Measurements from ENCODE around the gene NUMA1. TPM values are rescaled to one million over a fixed set of nuclear protein-coding genes. Genes with fewer than 3 reads are reported as not detected.

Gene NUMA1
- total RNA-seq, 2 experiments from 2014 or later = 148 to 159 TPM

- intact Hi-C loops (cut with micrococcal nuclease; ENCODE audit: unreplicated experiment) = no loop called here
- Histone ChIP-seq H3K4me1 (ENCODE audit: insufficient read depth, low read length, poor library complexity, severe bottlenecking) (peaks cover 17% of the 10 kb centered on the region), H3K79me2 (ENCODE audit: insufficient read depth, low read depth, low read length) (no peaks in the 10 kb centered on the region), H3K36me3 (ENCODE audit: insufficient read depth, low read length) (peaks cover 64% of the 10 kb centered on the region), H3K27ac (ENCODE audit: low read depth, low read length, poor library complexity, severe bottlenecking) (no peak overlapping the region), H4K20me1 (ENCODE audit: insufficient read depth, low read length) (no peaks in the 10 kb centered on the region), H3K9me3 (ENCODE audit: low read length) (no peaks in the 10 kb centered on the region), H2AFZ (ENCODE audit: low read length) (no peak overlapping the region), H3K4me2 (ENCODE audit: low read length) (no peak overlapping the region), H3K9me2 (ENCODE audit: insufficient read depth, low read length) (no peaks in the 10 kb centered on the region), H3K4me3 (ENCODE audit: low read depth, low read length, poor library complexity, severe bottlenecking) (no peak overlapping the region)
- ChIA-PET POLR2A (no interaction called here), CTCF (ENCODE audit: unreplicated experiment) (interaction anchor here (0.6 kb wide), 1 partner anchor 11 kb away, joined by 3 read pairs; no protein-coding TSS in a partner anchor)
- no peak for DNase-seq (ENCODE audit: low spot score)
- BruUV-seq (replicated peaks) = no TSS peak
- TF ChIP-seq EZH2phosphoT487 (IDR thresholded peaks at IDR 0.05; ENCODE audit: borderline replicate concordance, low read depth, low read length) = no peak
- TF ChIP-seq, protein P1, sequence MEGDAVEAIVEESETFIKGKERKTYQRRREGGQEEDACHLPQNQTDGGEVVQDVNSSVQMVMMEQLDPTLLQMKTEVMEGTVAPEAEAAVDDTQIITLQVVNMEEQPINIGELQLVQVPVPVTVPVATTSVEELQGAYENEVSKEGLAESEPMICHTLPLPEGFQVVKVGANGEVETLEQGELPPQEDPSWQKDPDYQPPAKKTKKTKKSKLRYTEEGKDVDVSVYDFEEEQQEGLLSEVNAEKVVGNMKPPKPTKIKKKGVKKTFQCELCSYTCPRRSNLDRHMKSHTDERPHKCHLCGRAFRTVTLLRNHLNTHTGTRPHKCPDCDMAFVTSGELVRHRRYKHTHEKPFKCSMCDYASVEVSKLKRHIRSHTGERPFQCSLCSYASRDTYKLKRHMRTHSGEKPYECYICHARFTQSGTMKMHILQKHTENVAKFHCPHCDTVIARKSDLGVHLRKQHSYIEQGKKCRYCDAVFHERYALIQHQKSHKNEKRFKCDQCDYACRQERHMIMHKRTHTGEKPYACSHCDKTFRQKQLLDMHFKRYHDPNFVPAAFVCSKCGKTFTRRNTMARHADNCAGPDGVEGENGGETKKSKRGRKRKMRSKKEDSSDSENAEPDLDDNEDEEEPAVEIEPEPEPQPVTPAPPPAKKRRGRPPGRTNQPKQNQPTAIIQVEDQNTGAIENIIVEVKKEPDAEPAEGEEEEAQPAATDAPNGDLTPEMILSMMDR (conservative IDR thresholded peaks at IDR 0.05; ENCODE audit: low read length) = no peak
Observed at GRCh38 chr11:72001834-72002591, 78.3 kb downstream of the NUMA1 start.

DNA sequence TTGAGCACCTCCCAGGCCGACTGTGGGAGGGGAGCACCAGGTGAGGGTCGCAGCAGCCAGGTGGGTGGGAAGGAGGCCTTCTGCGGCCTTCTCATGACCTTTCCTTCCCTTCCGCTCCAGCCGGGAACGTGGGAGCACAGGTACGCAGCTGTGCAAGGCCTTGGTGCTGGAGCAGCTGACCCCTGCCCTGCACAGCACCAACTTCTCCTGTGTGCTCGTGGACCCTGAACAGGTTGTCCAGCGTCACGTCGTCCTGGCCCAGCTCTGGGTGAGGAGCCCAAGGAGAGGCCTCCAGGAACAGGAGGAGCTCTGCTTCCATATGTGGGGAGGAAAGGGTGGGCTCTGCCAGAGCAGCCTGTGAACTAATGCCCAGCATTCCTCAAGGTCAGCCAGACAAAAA is 79.1 kb downstream of the NUMA1 start:
- no peak overlapping the region for H3K4me2 ChIP-seq (ENCODE audit: low read length)
- TF ChIP-seq EZH2phosphoT487 (IDR thresholded peaks at IDR 0.05; ENCODE audit: borderline replicate concordance, low read depth, low read length) = no peak
- TF ChIP-seq, protein P1 (conservative IDR thresholded peaks at IDR 0.05; ENCODE audit: low read length) = no peak
- CTCF ChIA-PET (ENCODE audit: unreplicated experiment) = no interaction called here
- no peaks in the 10 kb centered on the region for H3K79me2 ChIP-seq (ENCODE audit: insufficient read depth, low read depth, low read length)
- no peaks in the 10 kb centered on the region for H3K9me2 ChIP-seq (ENCODE audit: insufficient read depth, low read length)
- BruUV-seq (replicated peaks) = no TSS peak
- no peaks in the 10 kb centered on the region for H4K20me1 ChIP-seq (ENCODE audit: insufficient read depth, low read length)
- peaks cover 17% of the 10 kb centered on the region for H3K4me1 ChIP-seq (ENCODE audit: insufficient read depth, low read length, poor library complexity, severe bottlenecking)
- H3K4me3 ChIP-seq (ENCODE audit: low read depth, low read length, poor library complexity, severe bottlenecking) = no peak overlapping the region
- DNase-seq (ENCODE audit: low spot score) = no peak
- no peaks in the 10 kb centered on the region for H3K9me3 ChIP-seq (ENCODE audit: low read length)
- intact Hi-C loops (cut with micrococcal nuclease; ENCODE audit: unreplicated experiment) = no loop called here
- H3K27ac ChIP-seq (ENCODE audit: low read depth, low read length, poor library complexity, severe bottlenecking) = no peak overlapping the region
- peaks cover 56% of the 10 kb centered on the region for H3K36me3 ChIP-seq (ENCODE audit: insufficient read depth, low read length)
- no peak overlapping the region for H2AFZ ChIP-seq (ENCODE audit: low read length)
- POLR2A ChIA-PET = no interaction called here

GRCh38 chr11:72000202-72000867 is 80.0 kb downstream of the NUMA1 start:
- Histone ChIP-seq H3K4me1 (ENCODE audit: insufficient read depth, low read length, poor library complexity, severe bottlenecking) (peaks cover 17% of the 10 kb centered on the region), H3K4me3 (ENCODE audit: low read depth, low read length, poor library complexity, severe bottlenecking) (no peak overlapping the region), H3K27ac (ENCODE audit: low read depth, low read length, poor library complexity, severe bottlenecking) (no peak overlapping the region), H3K9me2 (ENCODE audit: insufficient read depth, low read length) (no peaks in the 10 kb centered on the region), H3K36me3 (ENCODE audit: insufficient read depth, low read length) (peaks cover 47% of the 10 kb centered on the region), H3K79me2 (ENCODE audit: insufficient read depth, low read depth, low read length) (no peaks in the 10 kb centered on the region), H4K20me1 (ENCODE audit: insufficient read depth, low read length) (no peaks in the 10 kb centered on the region), H3K9me3 (ENCODE audit: low read length) (no peaks in the 10 kb centered on the region), H2AFZ (ENCODE audit: low read length) (no peak overlapping the region), H3K4me2 (ENCODE audit: low read length) (no peak overlapping the region)
- BruUV-seq (replicated peaks) = no TSS peak
- ChIA-PET CTCF (ENCODE audit: unreplicated experiment) (no interaction called here), POLR2A (no interaction called here)
- intact Hi-C loops (cut with micrococcal nuclease; ENCODE audit: unreplicated experiment) = no loop called here
- TF ChIP-seq EZH2phosphoT487 (IDR thresholded peaks at IDR 0.05; ENCODE audit: borderline replicate concordance, low read depth, low read length) = no peak
- TF ChIP-seq, protein P1 (conservative IDR thresholded peaks at IDR 0.05; ENCODE audit: low read length) = no peak
- no peak for DNase-seq (ENCODE audit: low spot score)

Data from OCI-LY7 (cell line).